GM21737 (cell line): ENCODE results near the gene CNTN1.
"Not testable (repeated sequence)": the region's sequence is repeated elsewhere in the genome, so short reads cannot be mapped to it uniquely, and the experiment has no call there.

Experiments
- ATAC-seq: cut with Tn5 transposase; IDR thresholded peaks from one replicate; pipeline ENCODE4 v1.9.1; 2021; ENCODE audit warnings: mild to moderate bottlenecking, moderate library complexity; ENCODE audit not compliant: unreplicated experiment

The CNTN1 gene

GRCh38 chr12:40697566-40698259, 5.5 kb downstream of the CNTN1 start:
- ATAC-seq: no peak

- no peak for ATAC-seq
These were observed 9.5 kb downstream of the CNTN1 start for GRCh38 chr12:40701756-40702155.

GRCh38 chr12:40711121-40711520, 18.9 kb downstream of the CNTN1 start:
- no peak for ATAC-seq

- ATAC-seq: no peak
These were observed 22.4 kb downstream of the CNTN1 start for GRCh38 chr12:40714636-40715035.

- no peak for ATAC-seq
These were observed 23.8 kb downstream of the CNTN1 start for GRCh38 chr12:40716037-40716436.

GRCh38 chr12:40717576-40717975, 25.3 kb downstream of the CNTN1 start:
- no peak for ATAC-seq

- ATAC-seq: no peak
These were observed 26.7 kb downstream of the CNTN1 start for GRCh38 chr12:40718878-40719372.

- no peak for ATAC-seq
These were observed 30.8 kb downstream of the CNTN1 start for GRCh38 chr12:40723001-40723400.

GRCh38 chr12:40726366-40726765, 34.1 kb downstream of the CNTN1 start:
- no peak for ATAC-seq

GRCh38 chr12:40727774-40728483, 35.7 kb downstream of the CNTN1 start:
- no peak for ATAC-seq

- no peak for ATAC-seq
These were observed 38.0 kb downstream of the CNTN1 start for GRCh38 chr12:40730281-40730680.

GRCh38 chr12:40733871-40734270, 41.6 kb downstream of the CNTN1 start:
- ATAC-seq: no peak

- ATAC-seq: no peak
These were observed 42.0 kb downstream of the CNTN1 start for GRCh38 chr12:40734276-40734675.

GRCh38 chr12:40735551-40736230, 43.5 kb downstream of the CNTN1 start:
- no peak for ATAC-seq

GRCh38 chr12:40737416-40737815, 45.2 kb downstream of the CNTN1 start:
- not testable (repeated sequence) for ATAC-seq

GRCh38 chr12:40738856-40739255, 46.6 kb downstream of the CNTN1 start:
- no peak for ATAC-seq

- no peak for ATAC-seq
These were observed 49.8 kb downstream of the CNTN1 start for GRCh38 chr12:40742041-40742440.

GRCh38 chr12:40745386-40745785, 53.1 kb downstream of the CNTN1 start:
- ATAC-seq: no peak

- no peak for ATAC-seq
These were observed 57.6 kb downstream of the CNTN1 start for GRCh38 chr12:40749863-40750262.

- no peak for ATAC-seq
These were observed 59.8 kb downstream of the CNTN1 start for GRCh38 chr12:40752011-40752410.

GRCh38 chr12:40760821-40761220, 68.6 kb downstream of the CNTN1 start:
- no peak for ATAC-seq

- no peak for ATAC-seq
These were observed 69.8 kb downstream of the CNTN1 start for GRCh38 chr12:40762072-40762471.
